Activated naive CD8-positive, alpha-beta T cell (primary cell): ENCODE data around the gene COL16A1.
A peak's percentile ranks its signal among the peaks of the same experiment; 100 is the strongest.

Experiments used
- H3K27ac Mint-ChIP-seq: one replicate; pipeline ENCODE4 v1.8.0; 2021; ENCODE audit warnings: mixed read lengths
- H3K27me3 Mint-ChIP-seq: one replicate; pipeline ENCODE4 v1.8.0; 2021; ENCODE audit warnings: mixed read lengths
- H3K36me3 Mint-ChIP-seq: one replicate; pipeline ENCODE4 v1.8.0; 2021; ENCODE audit warnings: mixed read lengths
- H3K4me1 Mint-ChIP-seq: one replicate; pipeline ENCODE4 v1.8.0; 2021; ENCODE audit warnings: low read depth, mixed read lengths
- H3K4me3 Mint-ChIP-seq: one replicate; pipeline ENCODE4 v1.8.0; 2021; ENCODE audit warnings: mild to moderate bottlenecking, mixed read lengths
- H3K9me3 Mint-ChIP-seq: one replicate; pipeline ENCODE4 v1.8.0; 2021; ENCODE audit warnings: low read depth, mixed read lengths

COL16A1 gene

GRCh38 chr1:31648190-31648589, 55.6 kb downstream of the COL16A1 start:
- no peaks in the 10 kb centered on the region for H3K9me3 Mint-ChIP-seq
- H3K4me1 Mint-ChIP-seq: peaks cover 24% of the 10 kb centered on the region
- no peak overlapping the region for H3K27ac Mint-ChIP-seq
- H3K36me3 Mint-ChIP-seq: no peaks in the 10 kb centered on the region
- H3K4me3 Mint-ChIP-seq: no peak overlapping the region
- H3K27me3 Mint-ChIP-seq: no peaks in the 10 kb centered on the region

DNA sequence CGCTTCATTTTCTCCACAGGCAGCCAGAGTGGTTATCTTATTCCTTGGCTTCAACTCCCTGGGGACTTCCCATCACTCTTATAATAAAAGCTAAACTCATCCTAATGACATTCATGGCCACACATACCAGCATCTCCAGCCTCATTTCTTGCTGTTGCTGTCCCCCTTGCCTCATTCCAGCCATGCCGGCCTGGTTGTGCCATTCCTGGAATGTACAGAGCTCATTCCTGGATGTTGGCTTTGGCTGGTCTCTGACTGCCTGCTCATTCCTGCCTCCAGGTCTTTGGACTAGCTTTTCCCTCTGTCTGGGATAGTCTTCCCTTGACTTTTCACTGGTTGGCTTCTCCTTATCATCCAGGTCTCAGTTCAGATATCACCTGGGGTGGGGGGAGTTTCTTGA, 56.7 kb downstream of the COL16A1 start:
- Mint-ChIP-seq H3K27ac (no peak overlapping the region), H3K4me3 (peak overlapping the region; percentile 97), H3K9me3 (no peaks in the 10 kb centered on the region)

DNA sequence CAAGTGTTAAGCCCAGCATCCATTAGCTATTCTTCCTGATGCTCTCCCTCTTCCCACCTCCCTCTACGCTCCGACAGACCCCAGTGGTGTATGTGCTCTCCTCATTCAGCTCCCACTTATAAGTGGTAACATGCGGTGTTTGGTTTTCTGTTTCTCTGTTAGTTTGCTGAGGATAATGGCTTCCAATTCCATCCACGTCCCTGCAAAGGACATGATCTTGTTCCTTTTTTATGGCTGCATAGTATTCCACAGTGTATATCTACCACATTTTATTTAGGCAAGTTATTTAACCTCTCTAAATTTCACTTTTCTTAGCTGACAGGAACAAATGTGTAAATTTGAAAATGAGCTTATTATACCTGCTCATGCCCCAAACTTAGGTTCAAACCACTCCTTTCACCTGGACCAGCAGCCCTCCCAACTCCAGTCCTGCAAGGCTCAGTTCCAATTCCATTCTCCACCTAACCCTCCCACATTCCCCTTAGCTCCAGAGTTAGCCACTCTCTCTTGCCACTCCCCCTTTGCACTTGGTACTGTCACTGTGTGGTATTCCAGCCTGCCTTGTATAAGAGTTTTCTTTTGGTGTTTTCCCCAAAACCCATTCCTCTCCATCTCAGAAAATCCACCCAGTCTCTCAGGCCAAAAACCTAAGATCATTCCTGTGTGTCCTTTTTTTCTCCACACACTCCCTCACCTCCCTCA, 57.4 kb downstream of the COL16A1 start:
- no peaks in the 10 kb centered on the region for H3K9me3 Mint-ChIP-seq
- H3K4me1 Mint-ChIP-seq: peaks cover 29% of the 10 kb centered on the region
- no peak overlapping the region for H3K27ac Mint-ChIP-seq
- no peaks in the 10 kb centered on the region for H3K36me3 Mint-ChIP-seq
- H3K4me3 Mint-ChIP-seq: peak overlapping the region; percentile 97
- no peaks in the 10 kb centered on the region for H3K27me3 Mint-ChIP-seq

More for the DNA sequence above, 56.7 kb downstream of the COL16A1 start:
- H3K27me3 Mint-ChIP-seq: no peaks in the 10 kb centered on the region
- H3K4me1 Mint-ChIP-seq: peaks cover 29% of the 10 kb centered on the region
- H3K36me3 Mint-ChIP-seq: no peaks in the 10 kb centered on the region

DNA sequence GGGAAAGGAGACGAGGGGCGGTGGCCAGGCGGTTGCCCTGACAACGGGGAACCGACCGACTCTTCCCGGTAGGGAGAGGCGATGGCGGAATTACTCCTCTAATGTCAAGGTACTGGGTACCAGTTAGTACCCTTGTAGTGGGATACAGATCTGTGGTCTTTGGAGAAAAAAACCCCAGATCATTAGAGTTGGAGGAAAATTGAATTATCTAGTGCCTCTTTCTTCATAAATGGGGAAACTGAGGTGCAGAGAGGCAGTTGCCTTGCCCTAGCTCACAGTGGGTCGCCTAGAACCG, 58.6 kb downstream of the COL16A1 start:
- peaks cover 29% of the 10 kb centered on the region for H3K4me1 Mint-ChIP-seq
- H3K4me3 Mint-ChIP-seq: peak overlapping the region; percentile 97
- H3K9me3 Mint-ChIP-seq: no peaks in the 10 kb centered on the region
- H3K27me3 Mint-ChIP-seq: no peaks in the 10 kb centered on the region
- no peaks in the 10 kb centered on the region for H3K36me3 Mint-ChIP-seq
- peak overlapping the region; percentile 99 for H3K27ac Mint-ChIP-seq

GRCh38 chr1:31644560-31645273, 59.1 kb downstream of the COL16A1 start, which contains the start of gene PEF1:
Gene PEF1 (minus strand): TSS chr1:31644876. CDS start chr1:31644864, 12 bp downstream.
- Mint-ChIP-seq H3K27ac (peak within 1 kb of the TSS; percentile 99), H3K9me3 (no peaks in the 10 kb centered on the region), H3K27me3 (no peaks in the 10 kb centered on the region), H3K4me1 (peaks cover 29% of the 10 kb centered on the region), H3K36me3 (no peaks in the 10 kb centered on the region), H3K4me3 (peak within 1 kb of the TSS; percentile 97)

- Mint-ChIP-seq H3K4me1 (peaks cover 29% of the 10 kb centered on the region), H3K36me3 (no peaks in the 10 kb centered on the region), H3K27me3 (no peaks in the 10 kb centered on the region), H3K4me3 (peak overlapping the region; percentile 97), H3K27ac (peak overlapping the region; percentile 99), H3K9me3 (no peaks in the 10 kb centered on the region)
Measured at GRCh38 chr1:31643976-31644559, 59.7 kb downstream of the COL16A1 start.

DNA sequence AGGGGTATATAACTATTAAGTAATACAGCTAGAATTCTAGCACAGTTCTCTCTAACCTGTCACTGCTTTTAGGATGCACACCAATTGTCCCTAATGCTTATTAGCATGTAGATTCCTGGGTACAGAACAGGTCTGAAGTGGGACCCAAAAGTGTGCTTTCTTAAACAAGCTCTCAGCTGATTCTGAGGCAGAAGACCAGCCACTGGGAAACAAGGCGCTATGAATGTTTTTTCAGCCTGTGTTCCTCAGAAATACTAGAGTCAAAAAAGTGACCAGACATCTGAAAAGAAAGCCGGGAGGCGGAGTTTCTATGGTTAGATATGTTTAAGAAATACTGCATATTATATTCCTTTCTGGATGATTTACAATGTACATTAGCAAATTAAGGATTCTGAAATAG, 60.9 kb downstream of the COL16A1 start:
- no peak overlapping the region for H3K4me3 Mint-ChIP-seq
- H3K4me1 Mint-ChIP-seq: peaks cover 31% of the 10 kb centered on the region
- no peaks in the 10 kb centered on the region for H3K9me3 Mint-ChIP-seq
- H3K27ac Mint-ChIP-seq: no peak overlapping the region
- H3K27me3 Mint-ChIP-seq: no peaks in the 10 kb centered on the region
- no peaks in the 10 kb centered on the region for H3K36me3 Mint-ChIP-seq

- H3K4me1 Mint-ChIP-seq: peaks cover 35% of the 10 kb centered on the region
- no peak overlapping the region for H3K4me3 Mint-ChIP-seq
- H3K27ac Mint-ChIP-seq: no peak overlapping the region
- no peaks in the 10 kb centered on the region for H3K9me3 Mint-ChIP-seq
- H3K27me3 Mint-ChIP-seq: no peaks in the 10 kb centered on the region
- no peaks in the 10 kb centered on the region for H3K36me3 Mint-ChIP-seq
Measured at GRCh38 chr1:31642366-31642765, 61.5 kb downstream of the COL16A1 start.

DNA sequence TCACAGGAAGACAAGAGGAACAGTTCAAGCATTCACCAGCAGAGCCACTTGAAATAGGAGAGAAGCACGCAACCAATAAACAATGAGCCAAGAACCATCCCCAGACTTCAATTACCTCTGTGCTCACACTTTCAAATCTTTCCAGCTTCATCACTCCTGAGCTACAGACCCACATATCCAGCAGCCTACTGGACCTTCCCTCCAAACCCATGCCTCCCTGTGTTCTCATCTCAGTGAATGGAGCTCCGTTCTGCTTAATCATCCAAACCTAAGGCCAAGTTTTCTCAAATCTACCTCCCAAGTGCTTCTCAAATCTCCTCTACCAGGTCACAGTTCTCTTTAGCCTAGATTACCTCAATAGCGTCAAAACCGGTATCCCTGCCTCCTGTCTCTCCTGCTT, 62.9 kb downstream of the COL16A1 start:
- H3K4me1 Mint-ChIP-seq: peaks cover 43% of the 10 kb centered on the region
- H3K36me3 Mint-ChIP-seq: no peaks in the 10 kb centered on the region
- no peaks in the 10 kb centered on the region for H3K27me3 Mint-ChIP-seq
- H3K9me3 Mint-ChIP-seq: no peaks in the 10 kb centered on the region
- H3K27ac Mint-ChIP-seq: no peak overlapping the region
- no peak overlapping the region for H3K4me3 Mint-ChIP-seq

- Mint-ChIP-seq H3K4me3 (no peak overlapping the region), H3K27me3 (no peaks in the 10 kb centered on the region), H3K9me3 (no peaks in the 10 kb centered on the region), H3K27ac (no peak overlapping the region), H3K36me3 (no peaks in the 10 kb centered on the region), H3K4me1 (peaks cover 40% of the 10 kb centered on the region)
Measured at GRCh38 chr1:31640179-31640578, 63.6 kb downstream of the COL16A1 start.

DNA sequence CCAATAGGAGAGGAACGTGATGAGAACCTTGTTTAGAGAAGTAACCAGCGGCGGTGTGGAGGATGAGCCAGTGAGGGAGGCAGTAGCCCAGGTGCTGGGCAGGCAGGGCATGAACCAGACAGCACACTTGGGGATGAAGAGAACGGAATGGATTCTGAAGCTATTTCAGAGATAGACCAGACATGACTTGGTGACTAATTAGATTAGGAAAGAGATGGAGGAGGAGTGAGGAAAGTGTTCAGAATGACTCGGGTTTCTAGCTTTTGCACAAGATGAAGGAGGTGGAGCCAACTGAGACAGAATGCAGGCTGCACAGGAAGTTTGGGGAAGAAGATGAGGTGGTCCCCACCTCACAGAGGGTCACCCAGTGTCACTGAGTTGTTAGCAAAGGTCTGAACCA, 64.3 kb downstream of the COL16A1 start:
- Mint-ChIP-seq H3K27ac (no peak overlapping the region), H3K36me3 (no peaks in the 10 kb centered on the region), H3K4me1 (peaks cover 36% of the 10 kb centered on the region), H3K27me3 (no peaks in the 10 kb centered on the region), H3K4me3 (no peak overlapping the region), H3K9me3 (no peaks in the 10 kb centered on the region)

GRCh38 chr1:31637915-31638673, 65.7 kb downstream of the COL16A1 start:
- Mint-ChIP-seq H3K27ac (no peak overlapping the region), H3K36me3 (no peaks in the 10 kb centered on the region)

GRCh38 chr1:31633117-31633516, 70.7 kb downstream of the COL16A1 start:
- no peak overlapping the region for H3K4me3 Mint-ChIP-seq
- H3K9me3 Mint-ChIP-seq: no peaks in the 10 kb centered on the region
- H3K36me3 Mint-ChIP-seq: peaks cover 2% of the 10 kb centered on the region
- H3K4me1 Mint-ChIP-seq: peaks cover 22% of the 10 kb centered on the region
- H3K27ac Mint-ChIP-seq: no peak overlapping the region
- no peaks in the 10 kb centered on the region for H3K27me3 Mint-ChIP-seq

More at GRCh38 chr1:31637915-31638673, 65.7 kb downstream of the COL16A1 start:
- Mint-ChIP-seq H3K4me3 (no peak overlapping the region), H3K4me1 (peaks cover 26% of the 10 kb centered on the region), H3K27me3 (no peaks in the 10 kb centered on the region), H3K9me3 (no peaks in the 10 kb centered on the region)

- Mint-ChIP-seq H3K27me3 (no peaks in the 10 kb centered on the region), H3K4me1 (peaks cover 17% of the 10 kb centered on the region), H3K36me3 (peaks cover 2% of the 10 kb centered on the region), H3K9me3 (no peaks in the 10 kb centered on the region), H3K27ac (no peak overlapping the region), H3K4me3 (no peak overlapping the region)
Measured at GRCh38 chr1:31632649-31633048, 71.2 kb downstream of the COL16A1 start.
